Testis (tissue), 5 donors: Measurements from ENCODE around the gene PPP1R14B. TPM values are rescaled to one million over a fixed set of nuclear protein-coding genes. Genes with fewer than 3 reads are reported as not detected.

Experiments
- DNase-seq: peaks from one replicate; pipeline ENCODE4 v3.0.0-alpha.2; 2019
- H3K27ac ChIP-seq, 2 donors: fragments of 200-600 bp; sonication (generic); one replicate each; pipeline ENCODE4 v1.5.1; 2019
- H3K27me3 ChIP-seq: fragments of 200-600 bp; sonication (generic); one replicate; pipeline ENCODE4 v1.5.1; 2019
- H3K36me3 ChIP-seq: fragments of 200-600 bp; sonication (generic); one replicate; pipeline ENCODE4 v1.5.1; 2017; ENCODE audit warnings: low read depth; ENCODE audit errors: missing control alignments
- H3K4me1 ChIP-seq: fragments of 200-600 bp; sonication (generic); one replicate; pipeline ENCODE4 v1.5.1; 2019
- H3K4me3 ChIP-seq, 2 donors: fragments of 200-600 bp; sonication (generic); one replicate each; pipeline ENCODE4 v1.5.1; 2017 to 2019
- H3K9me3 ChIP-seq: fragments of 200-600 bp; sonication (generic); one replicate; pipeline ENCODE4 v1.5.1; 2017
- POLR2A ChIP-seq: fragments of 450-650 bp; IDR thresholded peaks from one replicate; pipeline ENCODE4 v1.6.1; 2017; ENCODE audit warnings: antibody characterized with exemption, mild to moderate bottlenecking, moderate library complexity
- WGBS, 2 donors: methylation state at CpG; one replicate each; pipeline ENCODE4 v1.1.5; 2018; 5-methylcytosine and 5-hydroxymethylcytosine counted together
- intact Hi-C: fragments of 100-400 bp; cut with DNase I; formaldehyde crosslinking; loops from one replicate; pipeline ENCODE4 v1.15.1; 2023; ENCODE audit warnings: low total_unique reads
- long read RNA-seq, 2 donors: transcript quantifications; one replicate each; lab custom pipeline, GENCODE V29; 2026
- polyA plus RNA-seq: library from polyadenylated mRNA; stranded (reverse); fragments of 350-450 nt; fragmentation: Illumina TruSeq; extraction: RNeasy Lipid Tissue Mini Kit (QIAGEN cat#74804); gene quantifications from one replicate; pipeline ENCODE4 v1.2.3, GENCODE V29; 2014; ENCODE audit warnings: low read depth, low replicate concordance; ENCODE audit not compliant: insufficient read depth
- total RNA-seq, 2 donors: library from RNA; depleted of rRNA; stranded (reverse); fragments of >200 nt; gene quantifications; one replicate each; pipeline ENCODE4 v1.2.3, GENCODE V29; 2016
- TF ChIP-seq, protein P1 (sequence below), 3 experiments: fragments of 450-650 bp in 2 of 3; fragments of 200-600 bp in 1 of 3; sonication (generic) in 1 of 3; IDR thresholded peaks; one replicate each; pipeline ENCODE4 v1.5.1; 2016 to 2019; ENCODE audit warnings: antibody characterized with exemption in 3 of 3, mild to moderate bottlenecking in 2 of 3, moderate library complexity in 1 of 3

PPP1R14B gene, protein sequence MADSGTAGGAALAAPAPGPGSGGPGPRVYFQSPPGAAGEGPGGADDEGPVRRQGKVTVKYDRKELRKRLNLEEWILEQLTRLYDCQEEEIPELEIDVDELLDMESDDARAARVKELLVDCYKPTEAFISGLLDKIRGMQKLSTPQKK
- total RNA-seq, result 10 to 100 TPM; 53.4 to 67.3 TPM
- polyA plus RNA-seq, result 72.0 TPM
- long read RNA-seq, donor 1, transcript PPP1R14B-201 (4 exons, 982 nt), result major isoform, 65 of 66 reads
- long read RNA-seq, donor 1, partial matches to known transcripts, result 0 of 66 reads
- long read RNA-seq, donor 1, other reads (novel, unspliced or antisense), result 0 of 66 reads
- long read RNA-seq, donor 2, transcript PPP1R14B-201 (4 exons, 982 nt), result major isoform, 45 of 47 reads
- long read RNA-seq, donor 2, partial matches to known transcripts, result 0 of 47 reads
- long read RNA-seq, donor 2, other reads (novel, unspliced or antisense), result 0 of 47 reads

DNA sequence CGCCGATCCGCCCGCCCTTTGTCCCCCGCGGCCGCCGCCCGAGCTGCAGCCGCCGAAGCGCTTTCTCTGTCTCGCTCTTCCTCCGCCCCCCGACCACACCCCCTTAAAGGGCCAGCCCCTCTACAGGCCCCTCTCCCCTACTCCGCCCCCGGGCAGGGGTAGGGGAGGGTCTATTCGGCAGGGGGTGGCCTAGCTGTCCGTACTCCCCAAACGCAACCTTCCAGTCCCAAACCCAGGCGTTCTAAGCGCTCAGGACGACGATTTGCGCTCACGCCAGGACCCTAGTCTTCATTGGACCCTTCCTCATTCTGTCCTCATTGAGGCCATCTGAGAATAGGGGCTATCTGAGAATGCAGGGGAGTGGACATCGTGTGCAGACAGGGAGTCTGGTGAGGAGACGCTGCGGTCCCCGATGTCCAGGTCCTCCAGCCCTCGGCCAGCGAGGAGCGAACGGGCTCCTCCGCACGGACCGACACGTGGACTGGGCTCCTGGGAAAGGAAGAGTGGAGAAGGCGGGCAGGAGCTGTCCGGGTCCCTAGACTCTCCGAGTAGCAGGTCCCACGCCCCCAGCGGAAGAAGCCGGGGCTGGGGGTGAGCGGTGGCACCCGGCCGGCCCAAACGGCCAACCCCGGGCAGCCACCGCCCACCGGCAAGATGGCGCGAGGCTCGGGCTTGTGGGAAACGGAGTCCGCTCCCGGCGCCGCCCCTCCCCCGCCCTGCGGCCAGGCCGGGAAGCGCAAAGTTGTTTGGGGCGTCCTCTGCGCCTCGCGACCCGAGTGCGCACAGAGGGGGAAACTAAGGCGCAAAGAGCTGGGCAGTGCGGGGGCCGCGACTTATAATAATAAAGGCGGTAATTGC is at the start of gene PPP1R14B:
PPP1R14B (minus strand) TSS at position 73 of the 858 bp plus-strand sequence. CDS start 270 bp downstream, outside the sequence.
- Histone ChIP-seq H3K4me1 (peaks cover 47% of the 10 kb centered on the region), H3K4me3 (peak within 1 kb of the TSS; percentile 47 to 80), H3K9me3 (no peaks in the 10 kb centered on the region), H3K36me3 (no peaks in the 10 kb centered on the region), H3K27ac (peak within 1 kb of the TSS; percentile 75), H3K27me3 (no peaks in the 10 kb centered on the region)
- 0 to 1% methylated on average over 34 to 53 of the region's 74 CpGs for WGBS, 2 donors
- intact Hi-C loops, result no loop called here
- TF ChIP-seq, protein P1, sequence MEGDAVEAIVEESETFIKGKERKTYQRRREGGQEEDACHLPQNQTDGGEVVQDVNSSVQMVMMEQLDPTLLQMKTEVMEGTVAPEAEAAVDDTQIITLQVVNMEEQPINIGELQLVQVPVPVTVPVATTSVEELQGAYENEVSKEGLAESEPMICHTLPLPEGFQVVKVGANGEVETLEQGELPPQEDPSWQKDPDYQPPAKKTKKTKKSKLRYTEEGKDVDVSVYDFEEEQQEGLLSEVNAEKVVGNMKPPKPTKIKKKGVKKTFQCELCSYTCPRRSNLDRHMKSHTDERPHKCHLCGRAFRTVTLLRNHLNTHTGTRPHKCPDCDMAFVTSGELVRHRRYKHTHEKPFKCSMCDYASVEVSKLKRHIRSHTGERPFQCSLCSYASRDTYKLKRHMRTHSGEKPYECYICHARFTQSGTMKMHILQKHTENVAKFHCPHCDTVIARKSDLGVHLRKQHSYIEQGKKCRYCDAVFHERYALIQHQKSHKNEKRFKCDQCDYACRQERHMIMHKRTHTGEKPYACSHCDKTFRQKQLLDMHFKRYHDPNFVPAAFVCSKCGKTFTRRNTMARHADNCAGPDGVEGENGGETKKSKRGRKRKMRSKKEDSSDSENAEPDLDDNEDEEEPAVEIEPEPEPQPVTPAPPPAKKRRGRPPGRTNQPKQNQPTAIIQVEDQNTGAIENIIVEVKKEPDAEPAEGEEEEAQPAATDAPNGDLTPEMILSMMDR (IDR thresholded peaks at IDR 0.05), result peak in 2 of 3 experiments; percentile 20 to 33
- TF ChIP-seq POLR2A, result no peak
- peak; percentile 87 for DNase-seq

DNA sequence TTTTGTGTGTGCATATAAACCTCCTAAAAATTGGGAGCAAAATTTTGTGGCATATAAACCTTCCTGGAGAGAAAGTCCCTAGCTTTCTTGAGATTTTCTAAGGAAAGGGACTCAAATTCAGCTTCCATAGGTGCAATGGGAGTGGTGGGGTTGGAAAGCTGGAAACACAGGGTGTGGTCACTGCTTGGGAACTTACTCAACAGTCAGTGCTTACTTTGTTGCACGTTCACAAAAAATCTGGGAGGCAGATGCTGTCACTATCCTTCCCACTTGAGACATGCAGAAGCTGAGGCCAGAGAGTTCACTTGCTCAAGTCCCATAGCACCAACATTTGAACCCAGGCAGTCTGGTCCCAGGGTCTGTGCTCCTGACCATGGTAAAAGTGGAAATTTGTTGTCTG is 49.5 kb upstream of the PPP1R14B start:
- 39 to 56% methylated on average over 1 of the region's 1 CpG for WGBS, 2 donors
- Histone ChIP-seq H3K27ac (no peak overlapping the region), H3K9me3 (no peaks in the 10 kb centered on the region), H3K4me3 (no peak overlapping the region), H3K27me3 (no peaks in the 10 kb centered on the region), H3K36me3 (no peaks in the 10 kb centered on the region), H3K4me1 (peaks cover 38% of the 10 kb centered on the region)
- intact Hi-C loops, result loop anchor here (10.0 kb wide), 1 partner anchor 91 kb away; the partner anchor contains the start of gene FERMT3
- TF ChIP-seq, protein P1 (IDR thresholded peaks at IDR 0.05), result no peak
- no peak for TF ChIP-seq POLR2A
- no peak for DNase-seq

DNA sequence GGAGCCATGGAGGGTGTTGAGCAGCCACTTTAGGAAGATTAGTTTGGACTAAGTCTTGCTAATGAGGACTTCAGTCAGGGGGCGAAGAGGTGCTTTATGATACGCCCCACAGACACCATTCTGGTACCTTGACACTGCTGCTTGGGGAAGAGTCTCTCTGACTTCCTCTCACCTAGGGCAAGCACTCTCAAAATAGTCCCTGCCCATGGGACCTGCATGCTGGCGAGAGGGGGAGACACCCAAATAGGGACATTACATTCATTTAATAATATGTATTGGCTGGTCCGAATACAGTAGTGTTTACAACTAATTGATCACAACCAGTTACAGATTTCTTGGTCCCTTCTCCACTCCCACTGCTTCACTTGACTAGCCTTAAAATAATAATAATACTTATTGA is 49.0 kb upstream of the PPP1R14B start:
- TF ChIP-seq POLR2A, result no peak
- TF ChIP-seq, protein P1 (IDR thresholded peaks at IDR 0.05), result no peak
- peaks cover 35% of the 10 kb centered on the region for H3K4me1 ChIP-seq
- intact Hi-C loops, result loop anchor here (10.0 kb wide), 1 partner anchor 91 kb away; the partner anchor contains the start of gene FERMT3
- H3K4me3 ChIP-seq, result no peak overlapping the region
- 89 to 96% methylated on average over 4 of the region's 4 CpGs for WGBS, 2 donors
- H3K27me3 ChIP-seq, result no peaks in the 10 kb centered on the region
- no peaks in the 10 kb centered on the region for H3K9me3 ChIP-seq
- no peaks in the 10 kb centered on the region for H3K36me3 ChIP-seq
- no peak overlapping the region for H3K27ac ChIP-seq
- no peak for DNase-seq

DNA sequence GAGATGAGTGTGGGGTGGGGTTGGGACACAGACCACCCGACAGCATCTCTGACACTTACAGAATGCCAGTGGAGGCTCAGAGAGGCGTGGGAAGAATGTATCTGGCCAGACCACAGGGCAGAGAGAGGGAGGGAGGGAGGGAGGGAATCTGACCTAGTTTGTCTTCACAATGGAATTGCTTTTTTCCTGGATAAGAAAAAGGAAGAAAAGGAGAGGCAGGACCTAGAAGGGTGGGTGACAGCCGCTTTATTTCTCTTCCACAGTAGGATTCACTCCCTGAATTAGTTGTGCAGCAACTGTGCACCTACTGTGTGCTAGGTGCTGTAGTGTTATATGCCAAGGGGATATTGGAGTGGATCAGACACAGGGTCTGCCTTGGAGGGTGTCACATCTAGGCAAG is 48.0 kb upstream of the PPP1R14B start:
- no peaks in the 10 kb centered on the region for H3K36me3 ChIP-seq
- no peak for DNase-seq
- TF ChIP-seq POLR2A, result no peak
- TF ChIP-seq, protein P1 (IDR thresholded peaks at IDR 0.05), result no peak
- WGBS, 2 donors, result 31 to 32% methylated on average over 3 of the region's 3 CpGs
- intact Hi-C loops, result loop anchor here (10.0 kb wide), 1 partner anchor 90 kb away; the partner anchor contains the start of gene FERMT3
- no peaks in the 10 kb centered on the region for H3K9me3 ChIP-seq
- H3K4me1 ChIP-seq, result peaks cover 25% of the 10 kb centered on the region
- H3K27ac ChIP-seq, result no peak overlapping the region
- no peak overlapping the region for H3K4me3 ChIP-seq
- H3K27me3 ChIP-seq, result no peaks in the 10 kb centered on the region
